Colonic mucosa (tissue), 4 donors: Measurements from ENCODE around the gene CSF3R. TPM values are rescaled to one million over a fixed set of nuclear protein-coding genes. Genes with fewer than 3 reads are reported as not detected.
"Not testable (repeated sequence)": the region's sequence is repeated elsewhere in the genome, so short reads cannot be mapped to it uniquely, and the experiment has no call there.

Experiments
- DNase-seq: peaks from one replicate; pipeline ENCODE4 v3.0.0-alpha.2; 2020
- H3K27ac ChIP-seq: fragments of 200-600 bp; one replicate; pipeline ENCODE4 v1.8.0; 2021
- H3K27me3 ChIP-seq: fragments of 200-600 bp; one replicate; pipeline ENCODE4 v1.8.0; 2021
- H3K36me3 ChIP-seq: fragments of 200-600 bp; one replicate; pipeline ENCODE4 v1.8.0; 2021
- H3K4me1 ChIP-seq: fragments of 200-600 bp; one replicate; pipeline ENCODE4 v1.8.0; 2021; ENCODE audit warnings: mild to moderate bottlenecking
- H3K4me3 ChIP-seq: fragments of 200-600 bp; one replicate; pipeline ENCODE4 v1.8.0; 2021
- H3K9ac ChIP-seq, 2 donors: one replicate each; pipeline ENCODE4 v1.7.0; 2013; ENCODE audit warnings: control low read depth in 2 of 2, low read depth in 2 of 2, low read length in 2 of 2
- H3K9me3 ChIP-seq: fragments of 200-600 bp; one replicate; pipeline ENCODE4 v1.8.0; 2021
- intact Hi-C: fragments of 100-400 bp; cut with DNase I; formaldehyde crosslinking; loops from one replicate; pipeline ENCODE4 v1.14.1; 2022
- total RNA-seq, 2 donors: library from RNA; stranded (reverse); fragmentation: NEBNext Ultra II Directional in 1 of 2; extraction: Animal tissue kit (Norgen Biotek cat#: 25700) in 1 of 2; gene quantifications; one replicate each; pipeline ENCODE4 v1.2.1, GENCODE V29; 2021
- TF ChIP-seq, protein P1 (sequence below): fragments of 200-600 bp; IDR thresholded peaks from one replicate; pipeline ENCODE4 v1.8.0; 2022; ENCODE audit warnings: antibody characterized with exemption, mild to moderate bottlenecking
- donor health status: healthy.
- donor health status: DM: no; HTN: no; CAD: no.
- donor health status: DM: no; HTN: no; CAD: no.

CSF3R gene
- total RNA-seq, 2 donors from 2014 or later = 1.1 to 3.8 TPM

DNA sequence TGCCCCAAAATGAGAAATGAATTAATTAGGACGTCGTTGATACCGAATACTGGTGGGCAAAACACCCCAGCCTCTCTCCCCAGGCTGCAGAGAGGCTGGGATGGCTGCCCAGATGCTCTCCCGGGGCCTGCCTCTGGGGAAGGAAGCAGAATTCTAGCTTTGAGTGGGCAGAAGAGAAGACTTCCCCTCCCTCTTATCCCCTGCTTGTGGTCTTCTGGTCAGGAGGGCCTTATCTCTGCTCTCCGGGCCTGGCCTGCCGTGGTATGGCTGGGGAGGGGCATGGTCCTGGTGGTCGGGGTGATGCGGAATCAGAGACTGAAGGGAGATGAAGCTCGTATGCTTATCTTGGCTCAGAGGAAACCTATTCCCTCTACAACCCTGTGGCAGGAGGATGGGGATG lies 9.8 kb upstream of the CSF3R start:
- intact Hi-C loops = no loop called here
- H3K4me3 ChIP-seq = no peak overlapping the region
- no peaks in the 10 kb centered on the region for H3K27me3 ChIP-seq
- H3K9ac ChIP-seq = no peak overlapping the region
- no peak for DNase-seq
- no peak overlapping the region for H3K27ac ChIP-seq
- H3K9me3 ChIP-seq = no peaks in the 10 kb centered on the region
- no peaks in the 10 kb centered on the region for H3K36me3 ChIP-seq
- TF ChIP-seq, protein P1, sequence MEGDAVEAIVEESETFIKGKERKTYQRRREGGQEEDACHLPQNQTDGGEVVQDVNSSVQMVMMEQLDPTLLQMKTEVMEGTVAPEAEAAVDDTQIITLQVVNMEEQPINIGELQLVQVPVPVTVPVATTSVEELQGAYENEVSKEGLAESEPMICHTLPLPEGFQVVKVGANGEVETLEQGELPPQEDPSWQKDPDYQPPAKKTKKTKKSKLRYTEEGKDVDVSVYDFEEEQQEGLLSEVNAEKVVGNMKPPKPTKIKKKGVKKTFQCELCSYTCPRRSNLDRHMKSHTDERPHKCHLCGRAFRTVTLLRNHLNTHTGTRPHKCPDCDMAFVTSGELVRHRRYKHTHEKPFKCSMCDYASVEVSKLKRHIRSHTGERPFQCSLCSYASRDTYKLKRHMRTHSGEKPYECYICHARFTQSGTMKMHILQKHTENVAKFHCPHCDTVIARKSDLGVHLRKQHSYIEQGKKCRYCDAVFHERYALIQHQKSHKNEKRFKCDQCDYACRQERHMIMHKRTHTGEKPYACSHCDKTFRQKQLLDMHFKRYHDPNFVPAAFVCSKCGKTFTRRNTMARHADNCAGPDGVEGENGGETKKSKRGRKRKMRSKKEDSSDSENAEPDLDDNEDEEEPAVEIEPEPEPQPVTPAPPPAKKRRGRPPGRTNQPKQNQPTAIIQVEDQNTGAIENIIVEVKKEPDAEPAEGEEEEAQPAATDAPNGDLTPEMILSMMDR = no peak
- no peaks in the 10 kb centered on the region for H3K4me1 ChIP-seq

DNA sequence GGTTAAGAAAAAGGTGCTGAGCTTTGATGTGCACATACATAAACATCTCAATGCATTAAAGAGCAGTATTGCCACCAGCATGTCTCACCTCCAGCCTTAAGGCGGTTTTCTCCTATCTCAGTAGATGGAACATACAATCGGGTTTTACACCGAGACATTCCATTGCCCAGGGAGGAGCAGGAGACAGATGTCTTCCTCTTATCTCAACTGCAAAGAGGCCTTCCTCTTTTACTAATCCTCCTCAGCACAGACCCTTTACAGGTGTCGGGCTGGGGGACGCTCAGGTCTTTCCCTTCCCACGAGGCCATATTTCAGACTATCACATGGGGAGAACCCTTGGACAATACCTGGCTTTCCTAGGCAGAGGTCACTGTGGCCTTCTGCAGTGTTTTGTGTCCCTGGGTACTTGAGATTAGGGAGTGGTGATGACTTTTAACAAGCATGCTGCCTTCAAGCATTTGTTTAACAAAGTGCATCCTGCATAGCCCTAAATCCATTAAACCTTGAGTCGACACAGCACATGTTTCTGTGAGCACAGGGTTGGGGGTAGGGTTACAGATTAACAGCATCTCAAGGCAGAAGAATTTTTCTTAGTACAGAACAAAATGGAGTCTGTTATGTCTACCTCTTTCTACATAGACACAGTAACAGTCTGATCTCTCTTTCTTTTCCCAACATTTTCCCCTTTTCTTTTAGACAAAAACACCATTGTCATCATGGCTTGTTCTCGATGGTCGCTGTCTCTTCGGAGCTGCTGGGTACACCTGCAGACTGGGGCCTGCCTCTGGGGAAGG lies 6.7 kb upstream of the CSF3R start:
- DNase-seq, H3K9me3 ChIP-seq, intact Hi-C loops: not testable (repeated sequence)

GRCh38 chr1:36487906-36488305 lies 5.2 kb upstream of the CSF3R start:
- H3K27me3 ChIP-seq = no peaks in the 10 kb centered on the region
- intact Hi-C loops = no loop called here
- no peak overlapping the region for H3K9ac ChIP-seq
- no peaks in the 10 kb centered on the region for H3K4me1 ChIP-seq
- no peaks in the 10 kb centered on the region for H3K36me3 ChIP-seq
- DNase-seq = no peak
- H3K27ac ChIP-seq = no peak overlapping the region
- H3K4me3 ChIP-seq = no peak overlapping the region
- TF ChIP-seq, protein P1 = no peak
- H3K9me3 ChIP-seq = no peaks in the 10 kb centered on the region

More for the DNA sequence above, 6.7 kb upstream of the CSF3R start:
- not testable (repeated sequence) for H3K4me3 ChIP-seq, H3K27ac ChIP-seq, H3K27me3 ChIP-seq, H3K4me1 ChIP-seq, H3K36me3 ChIP-seq, H3K9ac ChIP-seq

- H3K4me1 ChIP-seq, H3K9me3 ChIP-seq, H3K36me3 ChIP-seq, H3K9ac ChIP-seq, H3K27me3 ChIP-seq, DNase-seq, H3K4me3 ChIP-seq, intact Hi-C loops: not testable (repeated sequence)
- H3K27ac ChIP-seq = peak overlapping the region; percentile 4
These were observed 4.6 kb upstream of the CSF3R start for GRCh38 chr1:36487336-36487725.

DNA sequence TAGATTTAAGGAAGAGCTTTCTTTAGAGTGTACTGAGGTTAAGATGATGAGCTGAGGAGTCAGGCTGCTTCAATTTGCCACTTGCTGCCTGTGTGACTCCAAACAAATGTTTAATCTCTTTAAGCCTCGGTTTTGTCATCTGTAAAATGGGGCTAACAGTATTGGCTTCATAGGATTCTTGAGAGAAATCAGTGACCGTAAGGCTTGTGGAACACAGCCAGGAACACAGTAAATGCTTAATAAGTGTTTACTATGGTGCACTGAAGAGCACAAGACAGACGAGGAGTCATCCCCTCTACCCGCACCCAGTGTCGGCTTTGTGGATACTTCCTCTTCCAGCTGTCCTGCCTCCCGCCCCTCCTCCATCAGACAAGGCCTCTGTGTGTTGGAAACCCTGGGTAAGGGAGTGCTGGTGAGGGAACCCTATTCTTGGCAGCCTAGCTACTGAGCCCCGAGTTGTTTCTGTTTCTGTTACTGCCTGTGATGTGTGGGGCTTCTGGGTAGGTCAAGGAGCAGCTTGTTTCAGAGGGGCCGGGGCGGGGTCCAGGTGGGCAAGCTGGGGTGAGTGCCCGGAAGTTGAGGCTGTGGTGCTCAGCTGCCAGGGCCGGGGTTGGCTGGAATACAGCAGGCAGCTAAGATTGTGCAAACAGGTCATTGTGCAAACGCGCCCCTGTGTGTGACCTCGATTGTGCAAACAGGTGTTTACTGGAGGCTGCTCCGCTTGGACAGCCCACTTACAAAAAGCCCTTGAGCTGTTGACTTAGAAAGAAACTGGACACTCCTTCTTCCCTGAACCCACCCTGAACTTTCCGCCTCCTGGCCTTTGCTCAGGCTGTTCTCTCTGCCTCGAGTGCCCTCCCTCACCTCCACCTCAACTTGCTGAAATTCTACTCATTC lies 4.0 kb upstream of the CSF3R start:
- no peaks in the 10 kb centered on the region for H3K9me3 ChIP-seq
- TF ChIP-seq, protein P1 = no peak
- no peak overlapping the region for H3K9ac ChIP-seq
- H3K36me3 ChIP-seq = no peaks in the 10 kb centered on the region
- H3K27ac ChIP-seq = peak overlapping the region; percentile 4
- intact Hi-C loops = no loop called here
- no peak overlapping the region for H3K4me3 ChIP-seq
- H3K4me1 ChIP-seq = no peaks in the 10 kb centered on the region
- DNase-seq = peak; percentile 35
- H3K27me3 ChIP-seq = no peaks in the 10 kb centered on the region

DNA sequence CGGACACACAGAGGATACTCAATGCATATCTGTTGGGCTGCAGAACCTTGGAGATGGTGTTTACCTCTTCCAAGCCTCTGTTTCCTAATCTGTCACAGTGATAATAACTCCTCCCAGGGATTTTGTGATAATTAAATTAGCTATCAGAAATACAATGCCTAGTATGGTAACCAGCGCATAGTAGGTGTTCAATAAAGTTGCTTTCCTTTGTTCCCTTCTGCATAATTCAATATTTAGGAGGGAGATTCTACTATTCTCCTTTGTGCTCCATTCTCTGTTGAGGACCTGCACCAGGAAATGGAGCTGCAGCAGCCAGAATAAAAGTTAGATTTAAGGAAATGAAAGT lies 3.4 kb upstream of the CSF3R start:
- no peaks in the 10 kb centered on the region for H3K9me3 ChIP-seq
- DNase-seq = no peak
- H3K9ac ChIP-seq = no peak overlapping the region
- H3K36me3 ChIP-seq = no peaks in the 10 kb centered on the region
- H3K4me3 ChIP-seq = no peak overlapping the region
- TF ChIP-seq, protein P1 = no peak
- intact Hi-C loops = no loop called here
- peak overlapping the region; percentile 4 for H3K27ac ChIP-seq
- H3K4me1 ChIP-seq = no peaks in the 10 kb centered on the region
- H3K27me3 ChIP-seq = no peaks in the 10 kb centered on the region
